HG02970 (cell line): ENCODE measurements around the gene TRMU.
"Not testable (repeated sequence)": the region's sequence is repeated elsewhere in the genome, so short reads cannot be mapped to it uniquely, and the experiment has no call there.

Experiments used
- ATAC-seq: cut with Tn5 transposase; IDR thresholded peaks from one replicate; pipeline ENCODE4 v1.9.1; 2021; ENCODE audit warnings: mild to moderate bottlenecking, moderate library complexity, moderate number of reproducible peaks; ENCODE audit not compliant: unreplicated experiment, low FRiP score

Gene TRMU

GRCh38 chr22:46299101-46299500 lies 36.4 kb upstream of the TRMU start:
- no peak for ATAC-seq

GRCh38 chr22:46300491-46300890 lies 35.0 kb upstream of the TRMU start:
- no peak for ATAC-seq

GRCh38 chr22:46303347-46303965 lies 32.1 kb upstream of the TRMU start:
- ATAC-seq, result no peak

- ATAC-seq, result no peak
Measured at GRCh38 chr22:46308283-46308988, 27.1 kb upstream of the TRMU start.

GRCh38 chr22:46309526-46310085 lies 25.9 kb upstream of the TRMU start:
- ATAC-seq, result no peak

- no peak for ATAC-seq
Measured at GRCh38 chr22:46312056-46312455, 23.5 kb upstream of the TRMU start.

- not testable (repeated sequence) for ATAC-seq
Measured at GRCh38 chr22:46312848-46313247, 22.7 kb upstream of the TRMU start.

GRCh38 chr22:46315976-46316375 lies 19.5 kb upstream of the TRMU start:
- ATAC-seq, result no peak

- ATAC-seq, result no peak
Measured at GRCh38 chr22:46317646-46318045, 17.9 kb upstream of the TRMU start.

- ATAC-seq, result no peak
Measured at GRCh38 chr22:46318576-46318975, 16.9 kb upstream of the TRMU start.

GRCh38 chr22:46319319-46319718 lies 16.2 kb upstream of the TRMU start:
- no peak for ATAC-seq

GRCh38 chr22:46320166-46320710 lies 15.3 kb upstream of the TRMU start:
- ATAC-seq, result no peak

GRCh38 chr22:46320716-46321386 lies 14.7 kb upstream of the TRMU start:
- no peak for ATAC-seq

GRCh38 chr22:46322711-46323110 lies 12.8 kb upstream of the TRMU start:
- ATAC-seq, result no peak

- ATAC-seq, result no peak
Measured at GRCh38 chr22:46323162-46323561, 12.4 kb upstream of the TRMU start.

- no peak for ATAC-seq
Measured at GRCh38 chr22:46326066-46326680, 9.3 kb upstream of the TRMU start.

GRCh38 chr22:46327691-46328465 lies 7.6 kb upstream of the TRMU start:
- ATAC-seq, result no peak

GRCh38 chr22:46328797-46329196 lies 6.7 kb upstream of the TRMU start:
- ATAC-seq, result no peak

- ATAC-seq, result no peak
Measured at GRCh38 chr22:46329616-46330015, 5.9 kb upstream of the TRMU start.

GRCh38 chr22:46330426-46330825 lies 5.1 kb upstream of the TRMU start:
- no peak for ATAC-seq
